NCI-H345 (cell line): Measurements from ENCODE around the gene TTC28.
"Not testable (repeated sequence)": the region's sequence is repeated elsewhere in the genome, so short reads cannot be mapped to it uniquely, and the experiment has no call there.

Experiments
- DNase-seq: peaks from one replicate; lab custom pipeline; 2025; lab: John Stamatoyannopoulos, UW

TTC28 gene

GRCh38 chr22:28679611-28680287 is at the start of gene TTC28:
Gene TTC28 (minus strand): TSS chr22:28679840. CDS start chr22:28679723, 117 bp downstream.
- peak; percentile 75 for DNase-seq

- no peak for DNase-seq
Observed at GRCh38 chr22:28728621-28729313, 49.1 kb upstream of the TTC28 start.

- DNase-seq = no peak
Observed at GRCh38 chr22:28728002-28728401, 48.4 kb upstream of the TTC28 start.

- no peak for DNase-seq
Observed at GRCh38 chr22:28718044-28718443, 38.4 kb upstream of the TTC28 start.

GRCh38 chr22:28716686-28717085 is 37.0 kb upstream of the TTC28 start:
- no peak for DNase-seq

DNA sequence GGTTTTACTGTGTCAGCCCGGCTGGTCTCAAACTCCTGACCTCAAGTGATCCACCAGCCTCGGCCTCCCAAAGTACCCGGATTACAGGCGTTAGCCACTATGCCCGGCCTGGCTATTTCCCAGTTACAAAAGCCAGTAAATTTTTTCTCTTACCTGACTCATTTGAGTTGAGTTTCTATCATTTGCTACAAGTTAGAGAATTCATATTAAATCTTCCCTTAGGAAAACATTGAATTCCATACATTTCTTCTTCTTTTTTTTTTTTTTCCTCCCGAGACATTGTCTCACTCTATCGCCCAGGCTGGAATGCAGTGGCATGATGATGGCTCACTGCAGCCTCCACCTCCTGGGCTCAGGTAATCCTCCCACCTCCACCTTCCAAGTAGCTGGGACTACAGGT is 36.0 kb upstream of the TTC28 start:
- no peak for DNase-seq

GRCh38 chr22:28714043-28714628 is 34.5 kb upstream of the TTC28 start:
- DNase-seq = no peak

GRCh38 chr22:28711820-28712777 is 32.5 kb upstream of the TTC28 start:
- DNase-seq = no peak

- no peak for DNase-seq
Observed at GRCh38 chr22:28711341-28711740, 31.7 kb upstream of the TTC28 start.

DNA sequence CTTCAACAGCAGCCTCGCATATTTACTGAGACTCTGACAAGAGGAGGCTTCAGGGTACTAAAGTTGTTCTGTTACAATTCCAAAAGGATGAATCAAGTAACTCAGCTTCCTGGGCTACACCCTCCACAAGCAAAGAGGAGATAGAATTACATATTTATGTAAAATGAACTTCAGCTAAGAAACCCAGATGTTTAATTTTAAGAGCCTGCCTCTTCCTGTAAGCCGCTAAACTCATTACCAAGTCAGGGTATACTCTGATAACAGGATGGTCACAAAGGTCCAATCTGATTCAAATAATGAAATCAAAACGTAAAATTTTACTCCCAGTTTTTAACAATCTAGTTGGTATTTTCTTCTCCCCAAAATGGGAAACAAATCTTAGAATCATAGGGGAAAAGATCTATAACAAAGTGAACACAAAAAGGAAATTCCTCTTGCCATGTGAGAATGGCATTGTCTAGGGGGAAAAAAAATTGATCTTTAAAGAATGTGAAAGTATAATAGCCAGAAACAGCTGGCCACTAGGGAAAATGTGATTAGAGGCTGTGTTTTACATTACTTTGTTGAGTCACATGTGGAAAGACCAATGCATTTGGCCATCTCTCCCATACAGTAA is 31.0 kb upstream of the TTC28 start:
- DNase-seq = no peak

- no peak for DNase-seq
Observed at GRCh38 chr22:28710107-28710506, 30.5 kb upstream of the TTC28 start.

- no peak for DNase-seq
Observed at GRCh38 chr22:28706845-28707244, 27.2 kb upstream of the TTC28 start.

DNA sequence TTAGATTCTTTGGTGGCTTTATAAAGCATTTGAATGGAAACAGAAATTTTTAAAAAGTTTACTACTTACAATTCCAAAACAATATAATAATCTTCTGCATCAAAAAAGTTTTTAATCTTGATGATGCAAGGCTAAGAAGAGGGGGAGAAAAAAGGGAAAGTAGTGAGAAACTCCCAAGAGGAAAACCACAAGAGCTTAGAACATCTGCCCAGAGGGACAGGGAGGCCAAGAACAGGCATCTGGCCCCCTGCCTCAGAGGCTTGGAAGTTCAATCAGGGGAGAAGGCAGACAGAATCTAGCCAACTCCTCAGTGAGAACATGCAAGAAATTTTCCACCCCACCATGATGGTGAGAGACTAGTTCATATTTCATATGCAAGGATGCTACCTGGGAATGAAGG is 23.8 kb upstream of the TTC28 start:
- no peak for DNase-seq

DNA sequence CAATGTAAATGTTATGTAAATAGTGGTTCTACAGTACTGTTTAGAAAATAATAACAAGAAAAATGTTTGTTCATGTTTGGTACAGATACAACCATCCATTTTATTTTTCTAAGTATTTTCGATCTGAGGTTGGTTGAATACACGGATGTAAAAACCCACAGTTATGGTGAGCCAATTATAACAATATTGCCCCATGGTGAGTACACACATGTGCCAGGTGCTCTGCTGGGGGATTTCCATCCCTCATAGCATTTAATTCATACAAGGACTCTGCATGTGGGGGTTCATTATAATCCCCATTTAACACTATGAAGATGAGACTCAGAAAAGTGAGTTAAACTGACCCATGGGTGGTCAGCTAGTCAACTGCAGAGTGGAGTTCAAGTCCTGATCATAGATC is 23.3 kb upstream of the TTC28 start:
- DNase-seq = no peak

GRCh38 chr22:28693041-28693760 is 13.6 kb upstream of the TTC28 start:
- DNase-seq = not testable (repeated sequence)

DNA sequence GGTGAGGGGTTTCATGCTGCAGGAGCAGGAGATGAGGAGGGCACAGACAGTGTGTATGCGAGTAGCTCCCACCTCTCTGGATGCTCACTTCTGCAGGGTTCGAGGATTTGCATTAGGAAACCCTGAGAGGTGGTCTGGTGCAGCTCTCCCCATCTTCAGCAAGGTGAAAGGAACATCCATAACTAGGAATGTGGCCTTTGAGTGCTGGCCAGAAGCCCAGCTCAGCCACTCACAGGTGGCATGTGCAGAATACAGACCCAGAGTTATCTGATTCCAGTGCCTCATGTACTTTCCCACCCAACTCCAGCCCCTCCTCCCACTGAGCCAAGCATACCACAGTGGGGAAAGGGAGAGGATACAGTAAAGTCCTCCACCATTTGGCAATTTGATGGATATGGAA is 10.2 kb upstream of the TTC28 start:
- not testable (repeated sequence) for DNase-seq

GRCh38 chr22:28682966-28683365 is 3.3 kb upstream of the TTC28 start:
- DNase-seq = not testable (repeated sequence)

GRCh38 chr22:28680813-28681490 is 1.3 kb upstream of the TTC28 start:
- DNase-seq = not testable (repeated sequence)

DNA sequence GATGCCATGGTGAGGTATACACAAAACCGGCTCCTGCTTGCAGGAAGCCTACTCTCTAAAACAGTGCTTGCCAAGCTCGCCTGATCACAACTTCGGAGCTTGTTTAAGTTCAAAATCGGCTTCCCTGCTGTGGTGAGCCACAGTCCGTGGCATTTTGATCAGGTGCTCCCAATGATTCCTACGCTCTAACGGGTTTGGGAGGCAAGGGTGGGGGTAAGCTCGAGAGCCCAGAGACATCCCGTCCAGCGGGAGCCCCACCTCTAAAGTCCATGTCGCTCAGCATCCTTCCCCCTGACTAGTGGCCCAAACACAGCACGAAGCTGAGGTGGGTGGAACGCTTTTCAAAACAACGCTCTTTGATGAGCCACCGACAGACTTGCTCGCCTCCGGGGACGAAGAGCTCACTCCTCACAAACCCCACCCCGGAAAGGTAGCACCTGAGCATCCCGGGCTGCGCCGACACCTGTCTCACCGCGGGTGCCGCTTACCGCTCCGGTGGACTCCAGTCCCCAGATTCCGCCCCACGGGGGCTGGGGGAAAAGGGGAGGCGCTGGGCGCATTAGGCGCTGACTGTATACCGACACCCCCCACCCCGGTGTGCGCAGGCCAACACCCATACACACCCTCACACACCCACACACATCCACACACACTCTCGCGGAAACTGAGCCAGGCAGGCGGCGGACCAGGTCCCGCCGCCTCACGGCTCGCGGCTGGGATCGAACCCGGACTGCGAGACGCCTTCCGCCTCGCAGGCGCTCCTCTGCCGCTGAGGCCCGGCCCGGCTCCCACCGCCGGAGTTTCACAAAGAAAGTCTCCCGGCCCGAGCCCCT is 646 bp downstream of the TTC28 start:
- not testable (repeated sequence) for DNase-seq
